Measurements from ENCODE around the gene RAB4A.

DNA sequence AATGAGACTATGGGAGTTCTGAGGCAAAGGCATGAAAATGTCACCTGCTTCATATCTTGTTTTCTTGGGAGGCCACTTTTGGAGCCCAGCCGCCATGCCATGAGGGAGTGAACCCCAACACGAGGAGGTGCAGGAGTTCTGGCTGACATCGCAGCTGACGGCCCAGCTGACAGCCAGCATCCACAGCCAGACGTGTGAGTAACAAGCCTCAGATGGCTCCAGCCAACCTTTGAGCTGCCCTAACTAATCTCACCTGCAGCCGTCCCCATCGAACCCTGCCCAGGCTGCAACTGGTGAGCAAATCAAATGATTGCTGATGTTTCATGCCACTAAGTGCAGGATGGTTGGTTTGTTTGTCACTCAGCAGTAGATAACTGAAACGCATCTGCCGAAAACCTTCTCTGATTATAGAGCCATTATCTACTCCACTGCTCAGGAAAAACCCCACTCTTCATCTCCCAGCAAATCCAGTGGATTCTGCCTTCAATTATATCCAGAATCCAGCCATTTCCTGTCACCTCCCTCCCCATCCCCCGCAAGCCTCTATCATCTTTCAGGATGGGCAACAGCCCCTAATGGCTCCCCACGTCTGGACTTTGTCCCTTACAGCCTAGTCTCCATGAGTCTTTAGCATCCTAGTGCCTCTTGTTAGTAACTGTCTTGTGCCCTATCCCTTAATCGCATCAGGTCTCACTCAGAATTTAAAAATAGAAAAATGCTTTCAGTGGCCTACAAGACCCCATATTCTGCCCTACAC is 18.5 kb upstream of the RAB4A start:
- TF ChIP-seq POLR2A (IDR thresholded peaks at IDR 0.05; ENCODE audit: low read length) (no peak), GATA1 (IDR thresholded peaks at IDR 0.05; ENCODE audit: low read depth, low read length) (no peak)

Measured in erythroblast (primary cell).